GM21528 (cell line): ENCODE measurements around the gene KLHDC7B.
"Not testable (repeated sequence)": the region's sequence is repeated elsewhere in the genome, so short reads cannot be mapped to it uniquely, and the experiment has no call there.

ENCODE experiments used
- ATAC-seq: cut with Tn5 transposase; IDR thresholded peaks from one replicate; pipeline ENCODE4 v1.9.1; 2021; ENCODE audit warnings: mild to moderate bottlenecking, moderate library complexity; ENCODE audit not compliant: unreplicated experiment, low FRiP score

KLHDC7B gene

DNA sequence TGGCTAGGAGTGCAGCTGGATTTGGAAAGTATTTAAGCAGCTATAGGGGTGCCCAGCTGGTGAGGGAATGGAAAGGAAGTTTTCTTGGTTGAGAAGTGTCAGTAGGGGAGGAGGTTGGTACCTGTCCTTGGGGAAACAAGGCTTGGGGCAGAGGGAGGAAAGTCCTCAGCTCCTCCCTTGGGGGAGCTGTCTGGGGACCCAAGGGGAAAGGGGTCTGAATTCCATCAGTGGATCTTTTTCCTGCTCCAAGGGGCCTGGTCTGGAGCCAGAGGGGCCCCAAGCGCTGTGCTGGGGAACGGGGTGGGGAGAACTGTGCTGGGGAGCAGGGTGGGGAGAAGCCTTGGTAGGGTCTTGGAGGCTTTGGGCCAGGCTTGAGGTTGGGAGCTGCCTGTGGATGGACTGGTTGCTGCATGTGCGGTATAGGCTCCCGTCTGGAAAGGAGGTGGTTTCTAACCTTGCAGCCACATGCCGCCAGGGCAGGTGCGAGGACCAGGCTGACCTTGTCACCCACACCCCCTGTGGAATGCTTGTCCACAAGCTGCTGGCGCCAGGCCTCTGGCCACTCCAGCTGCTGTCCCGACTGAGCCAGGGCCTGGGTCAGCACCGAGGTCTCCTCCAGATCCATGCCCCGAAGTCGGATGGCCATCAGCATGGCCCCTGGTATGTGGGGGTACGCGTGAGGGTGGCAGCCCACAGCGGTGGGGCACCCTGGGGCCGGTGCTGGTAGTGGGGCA, 16.9 kb upstream of the KLHDC7B start:
- no peak for ATAC-seq

DNA sequence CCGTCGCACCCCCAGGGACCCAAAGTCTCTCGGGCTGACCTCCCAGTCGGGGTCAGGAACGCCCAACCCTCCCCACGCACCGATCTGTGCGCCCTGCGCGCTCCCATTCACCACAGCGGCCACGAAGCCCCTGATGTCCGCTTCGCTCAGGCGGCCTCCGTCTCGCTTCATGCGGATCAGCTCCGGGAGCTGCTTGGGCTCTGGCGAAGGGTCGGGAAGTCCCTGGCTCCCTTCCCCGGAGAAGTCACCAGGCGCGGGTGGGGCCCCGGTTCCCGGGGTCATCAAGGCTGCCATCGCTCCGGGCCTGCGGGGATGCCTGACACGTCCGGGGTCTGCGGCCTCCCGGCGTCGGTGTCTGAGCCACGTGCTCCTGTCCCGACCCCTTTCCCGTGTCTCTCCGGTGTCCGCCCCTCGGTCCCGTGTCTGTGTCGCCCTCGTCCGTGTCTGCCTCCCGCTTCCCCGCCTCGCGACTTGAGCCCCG, 16.2 kb upstream of the KLHDC7B start:
- no peak for ATAC-seq

DNA sequence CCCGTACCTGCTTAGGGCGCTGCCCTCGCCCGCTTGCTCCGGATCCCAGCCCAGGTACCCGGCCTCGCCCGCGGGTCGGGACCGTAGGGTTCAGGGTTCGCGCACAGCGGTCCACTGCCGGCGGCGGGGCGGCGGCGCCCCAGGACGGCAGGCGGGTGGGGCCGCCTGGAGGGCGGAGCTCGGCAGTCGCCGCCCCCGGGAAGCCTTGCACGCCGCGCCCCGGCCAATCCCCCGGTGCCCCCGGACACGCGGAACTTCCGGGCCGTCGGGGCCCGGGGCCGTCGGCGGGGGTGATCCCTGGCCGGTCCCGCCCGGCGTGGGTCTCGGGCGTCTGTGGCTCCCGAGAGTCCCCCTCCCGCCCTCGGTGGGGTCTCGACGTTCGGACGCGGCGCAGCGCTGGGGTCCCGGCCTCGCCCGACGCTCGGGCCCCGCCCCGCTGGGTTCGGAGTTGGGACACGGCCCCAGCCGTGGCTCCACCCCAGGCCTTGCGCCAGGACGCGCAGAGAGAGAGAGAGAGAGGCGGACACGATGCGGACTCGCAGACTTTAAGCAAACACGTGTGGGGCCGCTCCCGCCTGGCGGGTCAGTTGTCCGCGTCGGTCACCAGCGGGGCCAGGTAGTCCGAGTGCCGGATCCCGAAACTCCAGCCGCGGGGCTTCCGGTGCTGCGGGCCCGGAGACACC, 15.7 kb upstream of the KLHDC7B start, which contains the start of gene TYMP:
Gene TYMP, minus strand, starts transcription at position 116 of the 683 bp plus-strand sequence. CDS start 303 bp downstream, outside the sequence.
- peak; percentile 22 for ATAC-seq

DNA sequence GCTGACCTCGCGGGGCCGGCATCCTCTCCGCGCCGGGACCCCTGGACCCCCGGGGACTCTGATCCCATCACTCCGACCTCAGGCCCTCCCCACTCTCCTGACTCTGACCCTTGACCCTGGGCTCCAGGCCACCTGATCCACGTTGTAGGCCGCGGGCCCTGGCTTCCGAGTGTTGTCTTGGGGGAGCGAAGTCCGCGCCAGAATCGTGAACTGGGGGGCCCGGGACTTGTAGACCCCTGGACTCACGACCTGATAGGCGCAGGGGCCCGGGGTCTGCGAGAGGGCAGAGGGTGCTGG, 15.2 kb upstream of the KLHDC7B start:
- ATAC-seq, result no peak

DNA sequence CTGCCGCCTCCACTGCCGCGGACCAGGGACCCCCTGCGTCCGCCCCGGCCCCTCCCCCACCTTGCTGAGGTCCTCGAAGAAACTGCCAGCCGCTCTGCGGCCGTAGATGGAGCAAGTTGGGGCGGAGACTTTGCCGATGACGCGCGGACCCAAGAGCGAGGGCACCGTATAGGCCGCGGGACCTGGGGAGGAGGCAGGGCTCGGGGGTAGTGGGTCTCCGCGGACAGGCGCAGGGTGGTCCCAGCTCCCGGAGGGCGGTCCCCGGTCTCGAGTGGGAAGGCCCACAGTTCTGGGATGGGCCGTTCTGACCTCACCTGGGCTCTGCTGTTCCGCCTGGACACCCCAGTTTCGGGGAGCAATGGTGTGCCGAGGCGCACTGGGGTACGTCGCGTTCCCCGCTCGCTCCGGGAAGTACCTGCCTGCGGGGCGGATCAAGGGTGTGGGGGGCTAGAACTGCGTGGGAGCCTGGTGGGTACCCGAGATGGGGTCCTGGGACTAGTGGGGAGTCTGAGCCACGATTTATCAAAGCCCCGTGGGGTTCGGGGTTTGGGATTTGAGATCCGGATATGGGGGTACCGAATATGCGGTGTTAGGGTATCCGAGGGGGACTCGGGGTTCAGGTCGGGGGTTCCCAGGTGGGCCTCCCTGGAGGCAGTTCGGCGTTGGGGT, 14.7 kb upstream of the KLHDC7B start:
- no peak for ATAC-seq

DNA sequence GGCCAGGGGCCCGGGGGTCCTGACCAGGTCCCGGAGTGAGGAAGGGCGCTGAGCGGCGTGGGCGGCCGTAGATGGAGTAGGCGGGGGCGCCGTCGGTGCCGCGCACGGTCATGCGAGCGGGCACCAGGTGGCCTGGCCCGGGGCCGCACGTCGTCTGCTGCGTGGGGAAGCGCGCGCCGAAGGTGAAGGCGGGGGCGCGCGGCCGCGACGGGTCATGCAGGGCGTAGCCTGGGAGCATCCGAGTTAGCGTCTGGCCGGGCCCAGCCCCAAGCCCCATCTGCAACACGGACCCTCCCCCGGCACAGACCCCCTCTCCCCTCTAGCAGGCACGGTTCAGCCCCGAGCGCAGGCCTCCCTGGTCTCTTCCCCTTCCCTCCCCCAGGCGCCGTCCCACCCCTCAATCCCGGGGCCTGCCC, 14.1 kb upstream of the KLHDC7B start:
- no peak for ATAC-seq

DNA sequence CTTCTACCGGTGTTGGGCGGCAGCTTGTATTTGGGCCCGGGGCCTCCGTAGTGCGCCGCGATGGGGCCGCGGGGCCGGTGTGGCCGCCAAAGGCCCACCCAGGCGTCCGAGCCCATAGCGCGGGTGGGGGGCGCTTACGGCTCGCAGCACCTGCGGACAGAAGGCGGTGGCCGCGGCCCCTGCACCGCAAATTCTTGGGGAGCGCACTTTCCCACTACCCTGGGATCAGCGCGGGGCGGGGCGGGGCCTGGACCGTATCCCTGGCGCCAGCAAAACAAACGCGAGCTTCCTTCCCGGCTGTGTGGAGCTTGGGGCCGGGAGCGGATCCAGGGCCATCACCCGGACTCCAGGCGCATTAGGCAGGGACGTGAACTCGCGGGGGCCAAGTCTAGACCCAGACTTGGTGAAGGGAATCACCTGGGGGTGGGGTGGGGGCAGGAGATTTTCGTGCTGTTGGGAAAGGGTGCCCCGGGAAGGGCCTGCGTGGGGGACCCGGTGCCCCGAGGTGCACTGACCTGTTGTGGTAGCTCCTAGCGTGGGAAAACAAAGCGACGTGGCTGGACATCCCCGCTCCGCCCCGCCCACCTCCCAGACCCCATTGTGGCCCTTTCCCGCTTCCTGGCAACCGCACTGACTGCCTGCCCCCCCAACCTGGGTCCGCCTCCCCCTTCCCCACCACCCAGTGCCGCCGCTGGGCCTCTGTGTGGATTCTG, 13.6 kb upstream of the KLHDC7B start:
- ATAC-seq, result no peak

DNA sequence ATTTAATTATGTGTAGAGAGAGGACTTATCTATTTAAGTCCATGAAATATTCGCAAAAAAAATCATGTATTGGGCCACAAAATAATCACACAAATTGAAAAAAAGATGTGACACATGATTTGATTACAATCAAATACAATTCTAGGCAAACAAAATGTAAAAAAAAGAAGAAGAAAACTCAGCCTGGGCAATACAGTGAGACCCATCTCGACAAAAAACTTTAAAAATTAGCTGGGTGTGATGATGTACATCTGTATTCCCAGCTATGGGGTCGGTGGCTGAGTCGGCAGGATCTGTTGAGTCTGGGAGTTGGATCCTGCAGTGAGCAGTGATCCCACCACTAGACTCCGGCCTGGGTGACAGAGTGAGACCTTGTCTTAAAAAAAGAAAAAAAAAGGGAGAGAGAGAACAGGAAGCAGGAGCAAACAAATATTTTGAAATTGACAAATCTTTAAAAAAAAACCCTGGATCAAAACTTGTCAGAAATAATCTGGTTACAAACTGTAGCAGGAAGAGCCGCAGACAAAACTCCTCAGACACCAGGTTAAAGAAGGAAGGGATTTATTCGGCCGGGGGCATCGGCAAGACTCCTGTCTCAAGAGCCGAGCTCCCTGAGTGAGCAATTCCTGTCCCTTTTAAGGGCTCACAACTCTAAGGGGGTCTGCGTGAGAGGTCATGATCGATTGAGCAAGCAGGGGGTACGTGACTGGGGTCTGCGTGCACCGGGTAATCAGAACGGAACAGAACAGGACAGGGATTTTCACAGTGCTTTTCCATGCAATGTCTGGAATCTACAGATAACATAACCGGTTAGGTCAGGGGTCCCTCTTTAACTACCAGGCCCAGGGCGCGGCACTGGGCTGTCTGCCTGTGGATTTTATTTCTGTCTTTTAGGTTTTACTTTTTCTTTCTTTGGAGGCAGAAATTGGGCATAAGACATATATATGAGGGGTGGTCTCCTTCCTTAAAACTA, 12.6 kb upstream of the KLHDC7B start:
- no peak for ATAC-seq

DNA sequence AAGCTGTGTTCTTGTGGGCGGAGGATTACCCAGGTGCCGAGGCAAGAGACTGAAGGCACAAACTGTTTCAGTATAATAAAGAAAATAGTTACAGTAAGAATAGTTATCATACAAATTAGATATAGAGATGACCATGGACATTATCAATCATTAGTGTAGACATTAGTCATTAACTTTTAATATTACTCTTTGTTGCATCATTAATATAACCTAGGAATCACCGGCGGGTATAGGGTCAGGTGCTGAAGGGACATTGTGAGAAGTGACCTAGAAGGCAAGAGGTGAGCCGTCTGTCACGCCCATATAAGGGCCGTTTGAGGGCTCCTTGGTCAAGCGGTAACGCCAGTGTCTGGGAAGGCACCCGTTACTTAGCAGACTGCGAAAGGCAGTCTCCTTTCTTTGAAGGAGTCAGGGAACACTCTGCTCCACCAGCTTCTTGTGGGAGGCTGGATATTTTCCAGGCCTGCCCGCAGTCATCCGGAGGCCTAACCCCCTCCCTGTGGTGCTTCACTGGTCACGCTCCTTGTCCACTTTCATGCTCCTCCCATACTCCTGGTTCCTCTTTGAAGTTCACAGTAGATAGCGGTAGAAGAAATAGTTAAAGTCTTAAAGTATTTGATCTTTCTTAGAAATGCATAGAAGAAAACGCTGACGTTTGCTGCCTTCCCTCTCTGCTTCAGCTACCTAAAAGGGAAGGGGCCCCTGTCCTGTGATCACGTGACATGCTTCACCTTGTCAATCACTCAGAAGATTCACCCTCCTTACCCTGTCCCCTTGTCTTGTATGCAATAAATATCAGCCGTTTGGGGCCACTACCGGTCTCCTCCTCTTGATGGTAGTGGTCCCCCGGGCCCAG, 11.6 kb upstream of the KLHDC7B start:
- not testable (repeated sequence) for ATAC-seq

DNA sequence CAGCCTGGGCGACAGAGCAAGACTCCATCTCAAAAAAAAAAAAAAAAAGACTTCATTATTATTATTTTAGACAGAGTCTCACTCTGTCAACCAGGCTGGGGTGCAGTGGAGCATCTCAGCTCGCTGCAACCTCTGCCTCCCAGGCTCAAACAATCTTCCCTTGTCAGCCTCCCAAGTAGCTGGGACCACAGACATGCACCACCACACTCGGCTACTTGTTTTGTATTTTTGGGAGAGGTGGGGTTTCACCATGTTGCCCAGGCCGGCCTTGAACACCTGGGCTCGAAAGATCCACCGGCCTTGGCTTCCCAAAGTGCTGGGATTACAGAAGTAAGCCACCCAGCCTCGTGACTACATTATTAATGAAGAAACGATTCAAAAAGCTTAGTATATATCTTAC, 10.6 kb upstream of the KLHDC7B start:
- no peak for ATAC-seq

DNA sequence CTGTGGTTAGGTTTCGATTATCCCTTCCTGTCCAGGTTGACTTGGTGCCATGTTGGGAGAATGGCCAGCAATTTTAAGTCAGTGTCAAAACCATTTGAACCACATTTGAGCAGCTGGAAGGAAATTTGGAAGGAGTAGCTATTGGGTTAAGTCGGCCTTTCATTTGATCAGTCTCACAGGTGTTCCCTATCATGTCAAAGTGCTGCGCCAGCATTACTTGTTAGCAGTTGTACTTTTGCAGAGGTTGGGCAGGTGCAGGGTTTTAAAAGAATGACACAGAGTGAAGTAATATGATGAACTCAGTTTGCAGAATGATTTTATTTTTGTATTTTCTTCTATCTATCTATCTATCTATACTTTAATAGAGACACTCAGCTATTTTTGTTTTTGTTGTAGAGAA, 9.5 kb upstream of the KLHDC7B start:
- ATAC-seq, result no peak

DNA sequence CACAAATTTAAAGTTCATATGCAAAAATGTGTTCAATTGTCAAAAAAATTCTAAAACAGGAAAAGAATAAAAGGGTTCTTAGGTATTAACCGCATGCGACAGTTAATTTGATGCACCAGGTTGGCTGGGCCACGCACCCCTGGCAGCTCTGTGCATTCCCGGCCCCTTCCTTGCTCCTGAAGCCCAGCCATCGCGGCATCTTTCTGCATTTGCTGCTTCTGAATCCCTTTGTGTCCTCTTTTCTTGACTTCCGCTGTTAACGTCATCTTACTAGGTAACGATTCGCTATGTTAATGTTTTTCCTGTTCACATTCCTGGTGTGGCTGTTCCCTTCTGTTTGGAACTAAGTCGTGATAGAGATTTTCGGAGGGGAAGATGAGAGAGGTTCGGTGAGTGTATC, 7.9 kb upstream of the KLHDC7B start:
- no peak for ATAC-seq

DNA sequence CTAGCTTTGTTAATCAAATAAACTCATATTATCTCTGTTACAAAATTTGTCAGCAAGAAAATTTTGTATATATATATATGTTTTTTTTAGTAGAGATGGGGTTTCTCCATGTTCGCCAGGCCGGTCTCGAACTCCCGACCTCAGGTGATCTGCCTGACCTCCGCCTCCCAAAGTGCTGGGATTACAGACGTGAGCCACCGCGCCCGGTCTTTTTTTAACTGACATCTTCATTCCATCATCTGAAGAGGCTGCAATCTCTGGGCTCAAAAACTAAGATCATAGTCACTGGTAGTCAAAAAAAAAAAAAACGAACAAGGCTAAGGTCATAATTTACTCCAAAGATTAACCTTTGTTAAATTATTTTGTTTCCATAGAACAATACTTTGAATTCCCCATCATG, 5.3 kb upstream of the KLHDC7B start:
- ATAC-seq, result no peak

DNA sequence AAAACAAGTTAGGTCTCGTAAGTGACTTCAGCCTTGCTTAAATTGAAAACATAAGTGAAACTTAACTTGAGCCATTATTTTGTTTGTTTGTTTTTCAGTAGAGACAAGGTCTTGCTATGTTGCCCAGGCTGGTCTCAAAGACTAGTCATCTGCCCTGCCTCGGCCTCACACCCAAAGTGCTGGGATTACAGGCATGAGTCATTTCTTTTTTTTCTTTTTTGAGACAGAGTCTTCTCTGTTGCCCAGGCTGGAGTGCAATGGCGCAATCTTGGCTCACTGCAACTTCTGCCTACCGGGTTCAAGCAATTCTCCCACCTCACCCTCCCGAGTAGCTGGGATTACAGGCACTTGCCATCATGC, 4.1 kb upstream of the KLHDC7B start:
- not testable (repeated sequence) for ATAC-seq

DNA sequence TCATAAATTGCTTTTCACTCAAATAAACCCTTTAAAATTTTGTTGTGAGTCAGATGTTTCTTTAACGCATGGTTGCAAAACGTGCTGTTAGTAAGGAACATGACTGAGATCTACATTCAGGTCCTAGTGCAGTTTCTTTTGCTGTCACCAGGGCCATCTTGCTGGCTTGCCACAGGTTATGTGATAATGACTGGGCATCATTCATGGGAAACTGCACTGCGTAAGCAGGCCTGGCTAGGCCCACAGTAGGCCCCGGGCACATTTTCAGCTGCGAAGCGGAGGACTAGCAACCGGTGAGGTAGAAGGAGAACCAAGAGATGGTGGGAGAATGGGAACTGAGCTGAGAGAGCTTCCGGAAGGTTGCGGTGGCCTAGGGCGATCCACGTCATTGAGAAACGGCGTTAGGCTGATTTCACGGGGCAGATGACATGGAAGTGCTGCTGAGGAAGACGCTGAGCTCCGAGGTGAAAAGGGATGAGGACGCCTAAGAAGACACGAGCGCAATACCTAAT, 3.2 kb upstream of the KLHDC7B start:
- no peak for ATAC-seq

DNA sequence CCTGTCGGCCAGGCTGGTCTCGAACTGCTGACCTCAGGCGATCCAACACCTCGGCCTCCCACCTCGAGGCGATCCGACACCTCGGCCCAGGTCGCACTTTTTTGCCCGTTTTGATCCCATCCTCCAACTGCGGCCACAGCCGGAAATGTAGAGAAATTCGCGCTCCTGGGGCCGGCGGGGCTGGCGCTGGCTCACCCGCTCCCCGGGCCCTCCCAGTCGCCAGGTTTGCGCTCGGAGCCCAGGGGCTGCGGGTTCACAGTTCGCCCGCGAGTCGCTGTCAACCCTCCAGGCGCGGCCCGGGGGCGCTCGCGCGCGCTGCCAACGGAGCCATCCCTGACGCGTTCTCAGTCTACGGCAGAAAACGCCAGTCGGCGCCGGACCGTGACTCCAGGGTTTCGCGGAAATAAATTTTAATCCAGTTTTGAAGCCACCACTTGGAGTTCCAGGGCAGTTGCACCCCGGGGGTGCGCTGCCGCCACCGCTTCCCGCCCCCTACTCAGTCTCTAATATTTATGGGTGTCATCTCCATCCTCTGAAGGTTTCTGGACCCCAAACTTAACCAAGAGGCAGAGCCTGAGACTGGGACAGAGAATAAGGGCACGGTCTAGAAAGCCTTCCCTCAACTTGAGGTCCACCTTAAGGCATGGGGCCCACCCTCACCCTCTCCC, 1.5 kb upstream of the KLHDC7B start:
- no peak for ATAC-seq

DNA sequence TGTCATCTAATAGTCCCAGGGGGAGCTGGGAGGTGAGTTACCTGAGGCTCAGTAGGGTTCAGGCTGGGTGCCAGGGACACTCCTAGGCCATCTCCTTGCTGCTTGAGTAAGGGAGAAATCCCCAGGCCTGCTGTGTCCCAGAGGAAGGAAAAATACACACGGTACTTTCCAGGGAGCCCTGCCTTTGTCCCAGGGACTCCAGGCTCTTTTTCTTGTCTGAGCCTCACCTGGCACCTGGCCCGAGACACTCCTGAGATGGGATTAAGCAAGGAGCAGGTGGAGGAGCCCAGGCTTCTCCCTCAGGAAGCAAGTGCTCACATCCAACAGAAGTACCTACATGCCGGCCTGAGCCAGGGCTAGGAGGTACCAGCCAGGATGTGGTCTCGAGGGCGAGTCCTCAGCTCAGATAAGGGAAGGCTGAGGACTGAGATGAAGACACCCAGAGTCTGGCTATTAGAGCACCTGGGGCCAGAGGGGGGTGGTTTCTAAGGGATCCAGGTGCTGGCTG, 899 bp upstream of the KLHDC7B start:
- no peak for ATAC-seq
